A673 (cell line): ENCODE measurements around the gene DEF6. TPM values are rescaled to one million over a fixed set of nuclear protein-coding genes. Genes with fewer than 3 reads are reported as not detected.

Source experiments
- BruUV-seq: library from RNA; stranded (reverse); fragments of 400-500 nt; replicated peaks from 2 replicates; lab custom pipeline; 2021; lab: Mats Ljungman, UMichigan
- CTCF ChIA-PET: fragments of 300-600 bp; sonication (Branson Sonifier 250); formaldehyde crosslinking; loops from one replicate; lab custom pipeline; 2022; ENCODE audit warnings: antibody characterized with exemption; lab: Charles Lee
- POLR2A ChIA-PET: fragments of 300-600 bp; sonication (Branson Sonifier 250); formaldehyde crosslinking; loops from one replicate; lab custom pipeline; 2022; ENCODE audit warnings: antibody characterized with exemption; ENCODE audit not compliant: low non-redundant PET; lab: Charles Lee
- DNase-seq: peaks from one replicate; pipeline ENCODE4 v3.0.0-alpha.2; 2015; ENCODE audit warnings: low spot score
- H3K27ac ChIP-seq: fragments of 200-600 bp; sonication (generic); 2 replicates; pipeline ENCODE4 v1.5.1; 2016; ENCODE audit warnings: mixed run types, low read depth, mild to moderate bottlenecking, mixed read lengths, antibody characterized with exemption, low read length; ENCODE audit not compliant: poor library complexity, severe bottlenecking
- H3K27me3 ChIP-seq: fragments of 200-600 bp; sonication (generic); replicated peaks from 2 replicates; pipeline ENCODE4 v1.6.1; 2017; ENCODE audit warnings: mixed run types, low read depth, mild to moderate bottlenecking, mixed read lengths, antibody characterized with exemption, low read length; ENCODE audit not compliant: insufficient read depth, poor library complexity
- H3K36me3 ChIP-seq: fragments of 200-600 bp; sonication (generic); 2 replicates; pipeline ENCODE4 v1.6.1; 2016; ENCODE audit warnings: mixed run types, mild to moderate bottlenecking, mixed read lengths, antibody characterized with exemption, low read length; ENCODE audit not compliant: insufficient read depth, poor library complexity, severe bottlenecking
- H3K4me1 ChIP-seq: fragments of 200-600 bp; sonication (generic); 2 replicates; pipeline ENCODE4 v1.6.1; 2017; ENCODE audit warnings: mixed run types, mild to moderate bottlenecking, mixed read lengths, antibody characterized with exemption, low read length; ENCODE audit not compliant: insufficient read depth, poor library complexity, severe bottlenecking
- H3K4me3 ChIP-seq: fragments of 200-600 bp; sonication (generic); 2 replicates; pipeline ENCODE4 v1.5.1; 2016; ENCODE audit warnings: low read depth, mixed run types, mild to moderate bottlenecking, mixed read lengths, low read length; ENCODE audit not compliant: poor library complexity, severe bottlenecking
- H3K9me3 ChIP-seq: fragments of 200-600 bp; sonication (generic); 2 replicates; pipeline ENCODE4 v1.6.1; 2016; ENCODE audit warnings: mixed run types, low read depth, mild to moderate bottlenecking, mixed read lengths, antibody characterized with exemption, low read length; ENCODE audit not compliant: poor library complexity, severe bottlenecking
- CTCF ChIP-seq: fragments of 300-800, 200-600 bp; sonication (generic); conservative IDR thresholded peaks from 2 replicates; pipeline ENCODE4 v1.5.1; 2017; ENCODE audit warnings: low read depth, mild to moderate bottlenecking, antibody characterized with exemption, low read length, moderate library complexity, mixed read lengths
- EZH2 ChIP-seq: fragments of 200-600 bp; sonication (generic); IDR thresholded peaks from 2 replicates; pipeline ENCODE4 v1.6.1; 2017; ENCODE audit warnings: borderline replicate concordance, low read depth, mild to moderate bottlenecking, mixed read lengths, antibody characterized with exemption, low read length; ENCODE audit not compliant: poor library complexity, severe bottlenecking
- intact Hi-C: fragments of 100-400 bp; cut with micrococcal nuclease; formaldehyde crosslinking; loops from one replicate; pipeline ENCODE4 v1.10.0; 2022; ENCODE audit not compliant: unreplicated experiment
- total RNA-seq: library from RNA; stranded (reverse); gene quantifications from 2 replicates; pipeline ENCODE4 v1.2.3, GENCODE V29; 2021

DEF6 gene
- total RNA-seq, 1 experiment from 2014 or later, result 0.37 TPM

DNA sequence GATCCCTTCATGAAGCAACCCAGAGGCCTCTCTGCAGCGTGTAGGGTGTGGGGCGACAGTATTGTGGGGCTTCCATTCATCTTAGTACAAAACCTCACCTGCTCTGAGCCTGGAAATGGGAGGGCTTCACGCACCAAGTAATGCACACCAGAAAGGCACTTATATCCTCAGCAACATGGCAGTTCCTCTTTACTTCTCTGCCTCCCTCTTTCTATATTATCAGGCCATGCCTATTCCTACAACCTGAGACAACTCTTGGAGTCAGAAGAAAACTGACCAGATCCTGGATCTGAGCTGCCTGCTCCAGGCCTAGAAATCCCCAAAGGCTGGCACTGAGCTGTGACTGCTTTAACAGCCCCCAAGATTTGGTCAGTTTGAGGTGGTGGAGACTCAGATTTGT lies 45.7 kb upstream of the DEF6 start:
- ChIA-PET POLR2A (no interaction called here), CTCF (no interaction called here)
- no peak for DNase-seq
- no TSS peak for BruUV-seq
- H3K27ac ChIP-seq, result no peak overlapping the region
- no peaks in the 10 kb centered on the region for H3K4me1 ChIP-seq
- intact Hi-C loops, result no loop called here
- no peaks in the 10 kb centered on the region for H3K36me3 ChIP-seq
- no peaks in the 10 kb centered on the region for H3K9me3 ChIP-seq
- H3K27me3 ChIP-seq, result no peaks in the 10 kb centered on the region
- TF ChIP-seq EZH2 (no peak), CTCF (no peak)
- no peak overlapping the region for H3K4me3 ChIP-seq

- TF ChIP-seq EZH2 (no peak), CTCF (no peak)
- Histone ChIP-seq H3K4me3 (no peak overlapping the region), H3K27me3 (no peaks in the 10 kb centered on the region), H3K4me1 (no peaks in the 10 kb centered on the region), H3K9me3 (no peaks in the 10 kb centered on the region), H3K27ac (no peak overlapping the region), H3K36me3 (no peaks in the 10 kb centered on the region)
- ChIA-PET POLR2A (no interaction called here), CTCF (no interaction called here)
- no TSS peak for BruUV-seq
- intact Hi-C loops, result no loop called here
- DNase-seq, result no peak
These were observed 44.4 kb upstream of the DEF6 start for GRCh38 chr6:35253249-35253648.

DNA sequence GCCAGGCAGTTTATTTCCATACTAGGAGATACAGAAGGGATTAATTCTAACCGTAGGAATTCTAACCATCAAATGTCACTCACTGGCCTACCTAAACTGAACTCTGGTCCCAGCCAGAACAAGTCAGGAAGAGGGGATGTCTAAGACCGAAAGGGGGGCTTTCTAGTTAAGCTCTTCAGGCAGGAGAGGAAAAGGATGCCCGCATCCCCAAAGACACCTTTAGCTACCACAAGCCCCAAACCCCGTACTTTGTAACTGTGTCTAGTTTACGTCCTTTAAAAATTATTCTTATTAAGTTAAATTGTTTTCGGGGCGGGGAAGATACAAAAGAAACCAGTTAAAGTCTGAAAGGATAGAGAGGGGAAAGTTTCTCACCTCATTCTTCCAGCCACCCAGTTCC lies 39.3 kb upstream of the DEF6 start:
- Histone ChIP-seq H3K36me3 (no peaks in the 10 kb centered on the region), H3K4me3 (peak overlapping the region; percentile 82), H3K27ac (peak overlapping the region; percentile 92), H3K27me3 (no peaks in the 10 kb centered on the region), H3K4me1 (no peaks in the 10 kb centered on the region), H3K9me3 (no peaks in the 10 kb centered on the region)
- DNase-seq, result no peak
- POLR2A ChIA-PET, result no interaction called here
- no peak for TF ChIP-seq CTCF
- TF ChIP-seq EZH2, result no peak
- CTCF ChIA-PET, result interaction anchor here (1.5 kb wide), 1 partner anchor 53 kb away, joined by 4 read pairs; no protein-coding TSS in a partner anchor
- intact Hi-C loops, result no loop called here
- TSS peak; percentile 67 for BruUV-seq
